Inflammatory macrophage treated with lipopolysaccharide for 1 hour (primary cell): Measurements from ENCODE around the gene ZNF784.
"Not testable (repeated sequence)": the region's sequence is repeated elsewhere in the genome, so short reads cannot be mapped to it uniquely, and the experiment has no call there.

Source experiments
- DNase-seq, 2 donors: peaks; one replicate each; pipeline ENCODE4 v3.0.0-alpha.2; 2020 to 2022

The ZNF784 gene

DNA sequence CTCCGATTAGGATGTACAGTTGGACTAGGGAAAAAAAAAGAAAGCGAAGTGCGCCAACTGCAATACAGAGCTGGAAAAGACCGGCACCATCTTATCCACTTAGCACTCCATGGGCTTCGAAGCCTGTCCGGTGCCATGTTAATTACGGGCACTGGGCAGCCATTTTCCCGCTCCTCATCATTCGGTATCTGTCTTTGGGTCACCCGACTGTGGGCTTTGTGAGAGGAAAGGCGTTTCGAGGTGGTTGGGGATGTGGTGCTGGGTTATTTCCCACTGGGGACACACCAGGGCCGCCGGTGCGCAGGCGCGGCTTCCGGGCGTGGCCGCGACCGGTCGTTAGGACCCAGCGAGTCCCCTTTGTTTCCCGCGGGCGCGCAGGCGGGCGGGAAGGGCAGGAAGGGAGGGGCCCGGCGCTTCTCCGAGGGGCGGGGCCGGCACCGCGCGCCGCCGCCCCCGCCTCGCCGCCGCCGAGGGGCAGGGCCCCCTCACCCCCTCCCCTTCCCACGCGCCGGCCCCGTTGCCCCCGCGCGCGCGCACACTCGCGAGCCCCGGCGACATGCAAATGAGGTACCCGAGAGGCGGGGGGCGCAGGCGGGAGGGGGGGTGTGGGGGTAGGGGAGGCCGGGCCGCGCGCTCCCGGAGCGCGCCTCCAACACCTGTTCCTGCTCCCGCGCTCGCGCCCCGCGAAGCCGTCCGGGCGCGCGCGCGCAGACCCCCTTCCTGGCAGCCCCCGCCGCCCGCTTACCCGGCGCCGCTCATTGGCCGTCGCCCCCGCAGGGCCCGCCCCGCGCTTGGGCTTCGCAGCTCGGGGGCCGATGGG lies 24.3 kb downstream of the ZNF784 start, which contains the start of gene ZNF524:
Gene ZNF524 (plus strand): TSS at position 447 of the 820 bp plus-strand sequence. CDS start 1,825 bp downstream, outside the sequence.
- DNase-seq = peak; percentile 78 to 80

DNA sequence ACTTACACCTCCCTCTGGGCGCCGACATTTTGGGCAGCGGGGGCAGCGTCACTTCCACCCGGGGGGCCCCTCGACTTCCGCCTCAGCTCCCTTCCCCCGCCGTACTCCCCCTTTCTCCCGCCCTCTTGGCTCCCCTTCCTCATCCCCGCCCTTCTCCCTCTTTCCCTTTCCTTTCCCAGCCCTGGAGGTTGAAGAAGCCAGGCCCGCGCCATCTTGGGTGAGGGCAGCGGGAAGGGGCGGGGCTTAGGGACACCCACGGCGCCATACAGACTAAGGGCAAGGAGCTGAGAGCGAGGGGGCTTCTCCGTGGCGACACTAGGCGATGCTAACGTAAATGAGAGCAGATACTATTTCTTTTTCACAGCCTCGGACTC lies 24.9 kb downstream of the ZNF784 start, which contains the start of gene FIZ1:
Gene FIZ1 (minus strand): TSS at position 50 of the 374 bp plus-strand sequence. CDS start 1,652 bp downstream, outside the sequence.
- peak; percentile 98 to 99 for DNase-seq

DNA sequence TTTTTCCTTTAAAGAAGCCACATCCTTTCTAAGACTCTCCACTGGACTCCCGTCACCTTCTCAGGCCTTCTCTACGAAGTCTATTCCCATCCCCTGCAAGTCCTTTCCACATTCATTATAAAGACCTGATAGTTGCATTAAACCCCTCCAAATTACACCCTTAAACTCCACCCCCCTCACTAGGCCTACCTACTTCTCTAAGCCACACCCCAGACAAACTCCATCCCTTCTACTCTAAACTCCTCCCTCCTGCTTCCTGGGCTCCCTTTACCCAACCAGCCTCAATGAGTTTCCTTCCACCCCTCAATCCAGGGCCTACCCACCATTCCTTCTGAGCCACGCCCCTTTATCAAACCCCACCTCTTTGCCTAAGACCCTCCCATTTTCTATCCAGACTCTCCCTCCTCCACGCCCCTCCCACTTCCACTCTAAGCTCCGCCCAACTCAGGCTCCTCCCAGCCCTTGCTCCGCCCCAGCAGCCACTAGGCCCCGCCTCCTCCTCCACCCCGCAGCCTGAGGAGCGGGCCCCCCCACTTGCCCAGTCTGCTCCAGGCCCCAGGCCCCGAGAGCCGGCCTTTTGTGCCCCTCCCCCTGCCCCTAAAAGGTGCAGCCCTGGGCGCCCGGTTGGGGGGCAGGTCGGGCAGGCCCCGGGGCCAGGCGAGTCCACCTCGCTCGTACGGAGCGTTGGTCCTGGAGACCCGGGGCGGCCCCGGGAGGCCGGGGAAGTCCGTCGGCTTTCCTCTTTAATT lies 25.5 kb downstream of the ZNF784 start:
- peak; percentile 93 to 100 for DNase-seq

DNA sequence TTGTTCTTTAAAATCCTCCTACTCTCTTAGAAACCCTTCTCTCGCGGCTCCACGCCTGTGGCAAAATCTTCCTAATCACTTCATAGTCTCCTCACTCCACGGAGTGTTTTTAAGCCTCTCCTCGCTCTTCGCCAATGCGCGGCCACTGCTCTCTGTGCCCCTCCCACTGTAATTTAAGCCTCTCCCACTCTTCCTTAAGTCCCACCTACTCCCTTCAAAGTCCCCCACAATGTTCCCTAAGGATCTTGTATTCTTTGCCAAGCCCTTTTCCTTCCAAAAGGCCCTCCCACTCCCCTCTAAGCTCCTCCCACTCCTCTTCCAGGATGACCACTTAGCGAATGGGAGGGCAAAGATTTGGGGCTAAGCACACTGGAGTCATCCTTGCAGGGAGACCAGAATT lies 26.3 kb downstream of the ZNF784 start:
- no peak for DNase-seq

DNA sequence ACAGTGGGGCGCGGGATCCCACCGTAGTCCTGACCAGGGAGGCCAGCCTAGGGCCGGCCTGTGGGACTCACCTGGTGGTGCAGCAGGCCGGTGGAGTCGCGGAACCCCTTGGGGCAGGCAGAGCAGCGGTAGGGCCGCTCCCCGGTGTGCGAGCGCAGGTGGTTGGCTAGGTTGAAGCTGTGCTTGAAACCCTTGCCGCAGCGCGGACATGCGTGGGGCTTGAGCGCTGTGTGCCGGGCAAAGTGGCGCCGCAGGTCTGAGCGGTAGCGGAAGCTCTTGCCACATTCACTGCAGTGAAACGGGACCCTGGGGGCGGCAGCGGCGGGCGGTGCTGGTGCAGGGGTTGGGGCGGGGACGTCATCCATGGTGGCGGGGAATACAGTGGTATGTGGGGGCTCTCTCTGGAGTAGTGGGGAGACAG lies 26.9 kb downstream of the ZNF784 start:
- DNase-seq = no peak

DNA sequence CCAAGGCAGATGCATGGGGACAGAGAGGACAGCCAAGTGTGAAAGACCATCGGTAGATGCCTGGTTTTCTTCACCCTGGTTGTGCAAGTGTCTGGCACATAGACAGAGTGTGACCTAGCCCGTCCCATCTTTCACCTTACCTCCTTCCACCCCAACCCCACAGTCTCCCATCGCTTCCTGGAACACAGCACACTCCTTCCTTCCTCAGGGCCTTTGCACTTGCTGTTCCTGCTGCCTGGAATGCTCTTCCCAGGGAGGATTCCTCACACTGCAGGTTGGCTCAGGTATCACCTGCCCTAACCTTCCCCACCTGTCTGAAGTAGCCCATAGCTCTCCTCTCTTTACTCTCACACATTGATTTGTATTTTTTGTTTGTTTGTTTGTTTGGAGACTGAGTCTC lies 28.1 kb downstream of the ZNF784 start:
- no peak for DNase-seq

DNA sequence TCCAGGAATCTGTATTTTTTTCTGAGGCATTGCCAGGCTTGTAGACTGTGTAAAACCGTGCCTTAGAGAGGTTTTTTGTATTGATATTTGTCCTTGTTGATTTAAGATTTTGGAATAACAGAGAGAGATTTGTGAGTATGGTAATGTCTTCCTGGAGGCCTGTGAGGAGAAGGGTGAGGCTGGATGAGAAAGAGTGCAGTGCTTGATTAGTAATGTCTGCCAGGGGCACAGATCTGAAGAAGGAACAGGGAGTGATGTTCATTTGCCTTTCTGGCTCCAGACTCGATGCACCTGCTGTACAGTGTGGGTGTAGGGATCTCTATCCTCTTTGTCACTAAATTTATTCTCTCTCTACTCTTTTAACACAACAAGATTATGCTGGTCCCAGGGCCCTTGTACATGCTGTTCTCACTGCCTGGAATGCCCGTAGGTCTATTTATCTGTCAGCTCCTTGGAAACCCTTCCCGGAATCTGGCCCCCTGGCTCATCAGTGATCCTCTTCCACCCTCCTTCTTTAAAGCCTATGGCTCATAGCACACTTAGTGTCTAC lies 29.3 kb downstream of the ZNF784 start:
- no peak for DNase-seq

DNA sequence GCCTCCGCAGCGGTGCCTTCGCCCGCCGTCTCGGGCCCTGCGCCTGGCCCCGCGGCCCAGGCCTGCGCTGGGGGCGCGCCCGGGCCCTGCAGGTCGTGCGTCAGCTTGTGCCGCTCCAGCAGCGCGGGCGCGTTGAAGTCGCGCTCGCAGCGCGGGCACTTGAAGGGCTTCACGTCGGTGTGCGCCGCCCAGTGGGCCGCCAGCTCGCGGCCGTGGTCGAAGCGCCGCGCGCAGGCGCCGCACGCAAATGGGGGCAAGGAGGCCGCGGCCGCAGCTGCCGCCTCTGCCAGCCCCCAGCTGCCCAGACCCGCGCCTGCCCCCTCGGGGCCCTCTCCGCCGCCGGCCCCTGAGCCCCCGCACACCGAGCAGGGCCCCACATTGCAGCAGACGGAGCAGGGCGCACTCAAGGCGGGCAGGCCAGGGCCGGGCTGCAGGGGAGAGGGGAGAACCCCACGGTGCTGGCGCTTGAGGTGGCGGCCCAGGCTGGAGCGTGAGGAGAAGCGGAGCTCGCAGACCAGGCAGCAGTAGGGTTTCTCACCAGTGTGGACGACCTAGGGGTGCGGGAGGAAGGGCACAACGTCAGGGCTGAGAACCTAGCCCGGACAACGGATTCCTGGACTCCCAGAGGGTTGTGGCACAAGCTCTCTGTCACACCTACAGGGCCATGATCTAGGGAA lies 31.1 kb downstream of the ZNF784 start:
- no peak for DNase-seq

DNA sequence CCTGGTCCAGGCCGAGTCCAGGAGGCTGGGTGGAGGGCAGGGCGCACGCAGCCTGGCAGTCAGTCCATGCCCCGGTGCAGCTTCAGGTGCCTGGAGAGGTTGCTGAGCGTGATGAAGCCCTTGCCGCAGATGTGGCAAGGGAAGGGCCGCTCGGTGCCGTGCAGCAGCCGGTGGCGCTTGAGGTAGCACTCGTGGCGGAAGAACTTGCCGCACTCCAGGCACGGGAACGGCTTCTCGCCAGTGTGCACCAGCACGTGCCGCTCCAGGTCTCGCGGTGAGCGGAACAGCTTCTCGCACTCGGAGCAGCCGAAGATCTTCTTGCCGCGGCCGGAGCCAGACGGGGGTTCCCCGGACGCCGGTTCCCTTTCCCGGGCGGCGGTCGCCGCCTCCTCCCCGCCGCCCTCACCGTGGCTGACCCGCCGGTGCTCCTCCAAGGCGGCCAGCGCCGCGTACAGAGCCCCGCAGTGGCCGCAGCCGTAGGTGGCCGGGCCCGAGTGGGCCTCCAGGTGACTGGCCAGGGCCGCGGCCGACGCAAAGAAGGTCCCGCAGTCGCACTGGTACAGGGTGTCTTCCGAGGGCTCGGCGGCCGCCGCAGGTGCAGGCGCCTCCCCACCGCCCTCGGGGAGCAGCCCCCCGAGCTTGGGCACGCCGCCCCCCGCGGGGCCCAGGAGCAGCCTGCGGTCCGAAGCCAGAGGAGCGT lies 31.8 kb downstream of the ZNF784 start:
- no peak for DNase-seq

DNA sequence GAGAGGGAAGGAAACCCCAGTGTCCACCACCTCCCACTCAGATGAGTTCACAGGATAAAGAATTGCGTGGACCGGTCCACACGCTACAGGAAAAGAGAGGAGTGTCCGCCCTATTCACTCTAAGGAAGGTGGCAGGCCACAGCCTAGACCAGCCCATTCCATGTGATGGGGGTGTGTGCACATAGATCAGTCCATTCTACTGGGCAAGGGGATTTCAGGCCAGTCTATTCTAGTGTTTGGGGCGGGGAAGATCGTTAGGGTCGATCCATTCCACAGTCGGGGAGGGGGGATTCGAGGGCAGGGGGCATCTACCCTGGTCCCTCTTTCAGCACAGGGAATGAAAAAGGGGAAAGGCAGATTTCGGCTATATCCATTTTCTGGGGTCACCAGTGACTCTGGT lies 32.8 kb downstream of the ZNF784 start:
- no peak for DNase-seq

DNA sequence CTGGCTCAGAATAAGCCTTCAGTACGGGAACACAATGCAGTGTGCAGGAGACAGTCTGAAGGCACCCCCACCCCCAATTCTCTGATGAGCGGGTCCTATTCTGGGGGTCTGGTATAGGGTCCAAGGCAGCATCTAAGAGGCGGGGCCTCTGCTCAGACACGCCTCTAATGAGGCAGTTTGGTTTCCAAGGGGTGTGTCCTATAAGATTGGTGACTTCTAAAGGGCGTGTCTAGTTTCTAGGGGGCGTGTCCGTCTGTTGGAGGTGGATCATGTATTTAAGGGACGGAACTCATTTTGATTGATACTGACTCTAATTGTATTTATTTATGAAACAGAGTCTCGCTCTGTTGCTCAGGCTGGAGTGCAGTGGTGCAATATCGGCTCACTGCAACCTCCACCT lies 33.7 kb downstream of the ZNF784 start:
- DNase-seq = no peak

DNA sequence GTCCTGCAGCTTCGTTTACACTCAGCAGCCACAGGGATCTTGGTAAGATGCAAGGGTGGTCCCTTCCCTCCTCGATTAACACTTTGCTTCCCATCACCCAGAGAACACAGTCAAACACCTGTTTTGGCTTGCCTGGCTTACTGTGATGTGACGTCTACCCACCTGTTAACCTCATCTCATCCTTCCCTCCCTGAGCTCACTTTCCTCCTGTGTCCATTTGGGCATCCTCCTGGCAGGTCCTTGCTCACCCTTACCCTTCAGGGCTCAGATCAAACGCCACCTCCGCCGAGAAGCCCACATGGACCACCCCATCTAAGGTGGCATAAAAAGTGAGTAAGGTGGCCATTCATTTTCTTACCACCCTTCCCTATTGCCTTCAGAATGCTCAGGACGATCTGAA lies 34.3 kb downstream of the ZNF784 start:
- no peak for DNase-seq

DNA sequence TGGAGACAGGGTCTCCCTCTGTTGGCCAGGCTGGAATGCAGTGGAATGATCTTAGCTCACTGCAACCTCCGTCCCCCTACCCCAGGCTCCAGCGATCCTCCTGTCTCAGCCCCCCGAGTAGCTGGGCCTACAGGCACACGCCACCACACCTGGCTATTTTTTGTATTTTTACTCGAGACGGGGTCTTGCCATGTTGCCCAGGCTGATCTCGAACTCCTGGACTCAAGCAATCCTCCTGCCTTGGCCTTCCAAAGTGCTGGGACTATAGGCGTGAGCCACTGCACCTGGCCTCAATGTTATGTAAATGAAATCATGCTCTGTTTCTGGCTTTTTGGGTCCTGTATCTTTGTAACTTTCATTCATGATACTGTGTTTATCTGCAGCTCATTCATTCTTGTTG lies 35.6 kb downstream of the ZNF784 start:
- DNase-seq = no peak

DNA sequence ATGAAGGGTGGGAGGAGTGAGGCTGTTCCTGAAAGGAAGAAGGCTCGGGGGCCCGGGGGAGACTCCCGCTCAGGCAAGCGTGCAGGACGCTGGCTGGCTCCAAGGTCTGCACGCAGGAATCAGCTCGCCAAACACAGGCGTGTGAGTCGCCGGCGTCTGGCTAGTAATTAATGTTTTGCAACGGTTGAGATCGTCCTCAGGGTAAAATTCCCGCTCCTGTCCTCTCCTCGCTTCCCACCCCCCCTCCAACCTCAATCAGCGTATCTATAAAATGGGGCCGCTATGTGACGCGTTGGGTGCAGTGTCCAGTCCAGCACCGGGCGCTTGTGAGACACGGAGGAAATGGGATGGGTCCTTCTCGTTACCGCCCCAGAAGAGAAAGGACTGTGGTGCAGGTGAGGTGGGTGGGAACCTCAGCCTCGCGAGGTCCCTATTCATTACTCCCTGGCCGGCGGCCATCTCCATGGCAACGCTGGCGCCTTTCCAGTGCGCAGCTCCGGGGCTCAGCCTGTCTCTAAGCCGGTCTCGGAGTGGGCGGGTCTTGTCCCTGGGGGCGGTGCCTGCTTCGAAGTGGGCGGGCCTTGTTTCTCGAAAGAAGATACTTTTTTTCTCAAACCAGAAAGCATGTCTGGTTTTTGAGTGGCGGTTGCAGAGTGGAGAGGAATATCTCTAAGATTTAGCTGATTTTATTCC lies 37.2 kb downstream of the ZNF784 start:
- DNase-seq = peak; percentile 85 to 95

DNA sequence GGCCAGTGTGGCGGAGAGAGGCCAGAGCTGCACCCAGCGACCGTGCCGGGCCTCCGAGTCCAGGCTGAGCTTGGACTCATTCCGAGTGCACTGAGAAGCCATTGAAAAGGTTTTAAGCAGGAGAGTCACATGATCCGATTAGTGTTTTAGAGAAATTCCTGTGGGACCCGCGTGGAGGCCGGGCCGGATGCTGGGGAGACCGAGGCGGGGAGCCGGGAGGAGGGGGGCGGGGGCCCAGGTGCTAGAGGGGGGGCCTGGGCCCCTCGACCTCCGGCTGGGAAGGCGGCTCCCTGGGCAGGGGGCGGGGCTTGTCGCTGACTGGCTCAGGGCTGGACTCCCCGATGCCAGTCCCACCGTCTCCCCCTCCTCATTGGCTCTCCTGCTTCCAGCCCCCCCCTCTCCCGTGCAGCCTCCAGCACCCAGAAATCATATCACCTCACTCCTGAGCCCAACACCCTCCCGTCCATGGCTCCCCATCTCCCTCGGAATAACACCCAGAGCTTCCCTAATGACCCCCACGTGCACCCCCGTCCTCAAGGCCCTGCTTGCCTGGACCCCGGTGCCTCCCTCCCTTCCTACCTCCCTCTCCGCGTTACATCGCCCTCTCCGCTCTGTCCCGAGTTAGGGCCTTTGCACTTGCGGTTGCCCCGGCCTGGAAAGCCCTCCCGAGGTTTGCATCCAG lies 38.6 kb downstream of the ZNF784 start:
- no peak for DNase-seq

DNA sequence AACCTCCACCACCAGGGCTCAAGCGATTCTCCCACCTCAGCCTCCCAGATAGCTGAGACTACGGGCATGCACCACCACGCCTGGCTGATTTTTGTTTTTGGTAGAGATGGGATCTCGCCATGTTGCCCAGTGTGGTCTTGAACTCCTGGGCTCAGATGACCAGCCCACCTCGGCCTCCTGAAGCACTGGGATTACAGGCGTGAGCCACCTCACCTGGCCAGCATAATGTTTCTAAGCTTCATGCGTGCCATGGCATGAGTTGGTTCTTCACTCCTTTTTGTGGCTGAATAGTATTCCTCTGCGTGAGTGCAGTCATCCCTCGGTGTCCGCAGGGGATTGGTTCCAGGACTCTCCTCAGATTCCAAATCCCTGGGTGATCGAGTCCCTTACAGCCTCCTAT lies 39.5 kb downstream of the ZNF784 start:
- DNase-seq = no peak

DNA sequence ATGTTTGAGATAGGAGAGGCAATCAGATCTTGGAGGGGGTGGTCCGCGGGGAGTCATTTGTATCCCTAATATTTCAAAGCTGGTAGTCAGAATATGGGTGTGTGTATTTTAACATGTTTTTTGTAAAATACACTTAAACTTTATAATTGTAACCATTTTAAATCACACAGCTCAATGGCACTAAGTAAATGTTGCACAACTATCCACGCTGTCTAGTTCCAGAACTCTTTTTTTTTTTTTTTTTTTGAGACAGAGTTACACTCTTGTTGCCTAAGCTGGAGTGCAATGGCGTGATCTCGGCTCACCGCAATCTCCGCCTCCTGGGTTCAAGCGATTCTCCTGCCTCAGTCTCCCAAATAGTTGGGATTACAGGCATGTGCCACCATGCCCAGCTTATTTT lies 40.5 kb downstream of the ZNF784 start:
- DNase-seq = not testable (repeated sequence)

DNA sequence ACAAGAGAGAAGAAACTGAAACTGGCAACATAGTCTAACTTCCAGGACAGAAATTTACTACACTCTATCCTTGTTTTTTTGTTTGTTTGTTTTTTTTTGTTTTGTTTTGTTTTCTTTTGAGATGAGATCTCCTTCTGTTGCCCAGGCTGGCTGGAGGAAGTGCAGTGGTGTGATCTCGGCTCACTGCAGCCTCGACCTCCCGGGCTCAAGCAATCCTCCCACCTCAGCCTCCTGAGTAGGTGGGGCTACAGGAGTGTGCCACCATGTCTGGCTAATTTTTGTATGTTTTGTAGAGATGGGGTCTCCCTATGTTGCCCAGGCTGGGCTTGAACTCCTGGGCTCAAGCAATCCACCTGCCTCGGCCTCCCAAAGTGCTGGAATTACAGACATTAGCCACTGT lies 42.1 kb downstream of the ZNF784 start:
- DNase-seq = not testable (repeated sequence)

DNA sequence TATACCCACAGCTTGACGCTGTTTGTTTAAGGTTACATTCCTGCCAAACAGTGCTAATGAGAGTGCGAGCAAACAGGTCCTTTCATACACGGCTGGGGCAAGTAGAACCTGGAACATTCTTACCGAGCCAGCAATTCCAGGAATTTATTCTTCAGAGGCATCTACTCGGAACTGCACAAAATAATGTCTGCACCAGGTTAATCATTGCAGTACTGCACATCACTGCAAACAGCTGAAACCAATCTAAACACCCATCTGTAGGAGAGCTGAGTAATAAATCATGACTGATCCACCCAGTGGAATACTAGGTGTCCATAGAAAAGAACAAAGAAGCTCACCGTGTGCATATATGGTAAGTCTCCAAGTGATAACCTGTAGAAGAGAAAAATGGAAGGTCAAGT lies 42.5 kb downstream of the ZNF784 start:
- DNase-seq = no peak

DNA sequence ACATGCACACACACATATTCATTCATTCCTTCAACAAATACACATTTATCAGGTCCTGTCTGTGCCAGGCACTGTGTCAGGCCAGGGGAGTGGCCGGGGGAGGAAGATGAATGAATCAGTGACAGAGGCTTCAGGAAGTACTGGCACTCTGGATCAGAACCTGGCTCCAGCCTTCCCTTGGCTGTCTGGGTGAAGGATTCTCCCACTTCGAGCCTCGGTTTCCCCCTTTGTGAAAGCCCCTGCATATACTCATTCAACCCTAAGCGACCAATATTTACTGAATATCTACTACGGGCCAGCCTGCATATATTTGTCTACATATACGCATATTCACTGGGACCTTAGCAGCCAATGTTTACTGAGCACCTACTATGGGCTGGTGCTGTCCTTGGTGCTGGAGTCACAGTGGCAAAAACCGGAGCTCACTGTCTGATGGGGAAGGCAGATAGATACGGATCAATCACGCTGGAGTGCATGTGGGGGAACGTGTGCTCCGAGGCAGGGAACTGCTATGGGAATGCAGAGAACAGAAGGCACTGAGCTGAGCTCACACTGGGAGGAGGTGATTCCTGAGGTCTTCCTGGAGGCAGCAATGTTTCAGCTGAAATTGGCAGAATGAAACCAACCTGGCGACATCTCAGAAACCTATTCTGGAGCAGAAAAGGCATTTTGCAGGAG lies 43.1 kb downstream of the ZNF784 start:
- no peak for DNase-seq
